Stimulated activated CD4-positive, alpha-beta T cell treated with anti-CD3 and anti-CD28 coated beads, TNF-alpha, amount 100 ng/mL, for 1 hour (primary cell): ENCODE measurements around the gene MUC3A.

Experiments
- DNase-seq, 3 donors: peaks; one replicate each; pipeline ENCODE4 v3.0.0-alpha.2; 2020; ENCODE audit warnings: low read depth in 3 of 3, low spot score in 1 of 3

Gene MUC3A

DNA sequence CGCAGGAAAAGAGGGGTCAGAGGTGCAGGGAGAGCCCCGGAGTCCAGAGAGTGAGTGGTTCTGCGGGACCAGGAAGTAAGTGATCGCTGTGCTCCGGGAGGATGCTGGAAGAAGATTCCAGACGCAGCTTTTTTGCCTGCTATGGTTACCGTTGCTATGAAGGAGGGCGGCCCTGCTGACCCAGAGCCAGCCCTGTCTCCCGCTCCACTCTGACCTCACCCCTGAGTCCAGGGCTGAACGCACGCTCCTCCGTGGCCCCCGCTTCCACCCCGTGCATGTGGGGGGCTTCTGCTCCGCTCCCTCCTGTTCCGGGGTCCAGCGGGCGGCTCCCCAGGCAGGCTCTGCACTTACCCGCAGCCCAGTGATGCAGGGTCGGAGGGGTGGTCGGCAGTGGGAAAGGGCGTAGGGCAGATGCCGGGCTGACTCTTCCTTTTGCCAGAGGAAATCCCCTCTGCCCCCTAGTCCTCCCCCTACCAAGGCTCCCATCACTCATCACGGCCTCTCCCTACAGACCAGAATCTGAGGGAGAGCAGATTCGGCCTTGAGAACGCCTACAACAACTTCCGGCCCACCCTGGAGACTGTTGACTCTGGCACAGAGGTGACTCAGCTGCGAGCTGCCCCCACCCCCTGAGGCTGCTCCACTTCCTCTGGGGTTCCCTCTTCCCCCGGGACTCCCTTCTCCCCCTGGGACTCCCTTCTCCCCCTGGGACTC, 67.9 kb downstream of the MUC3A start:
- DNase-seq: peak; percentile 26 to 42 (median 32)
